ENCODE measurements around the gene ANXA6. TPM values are rescaled to one million over a fixed set of nuclear protein-coding genes. Genes with fewer than 3 reads are reported as not detected.
"Not testable (repeated sequence)": the region's sequence is repeated elsewhere in the genome, so short reads cannot be mapped to it uniquely, and the experiment has no call there.

Gene ANXA6
- total RNA-seq, 1 donor from 2014 or later, result 245 TPM

GRCh38 chr5:151181818-151182523 is 24.4 kb upstream of the ANXA6 start:
- H3K9me3 Mint-ChIP-seq (ENCODE audit: unreplicated experiment), result no peaks in the 10 kb centered on the region
- peaks cover 18% of the 10 kb centered on the region for H3K27me3 Mint-ChIP-seq (ENCODE audit: unreplicated experiment)
- H3K4me3 Mint-ChIP-seq (ENCODE audit: unreplicated experiment), result no peak overlapping the region
- no peak for TF ChIP-seq CTCF (IDR thresholded peaks at IDR 0.05)
- H3K36me3 Mint-ChIP-seq (ENCODE audit: unreplicated experiment), result no peaks in the 10 kb centered on the region
- no peak overlapping the region for H3K27ac Mint-ChIP-seq (ENCODE audit: unreplicated experiment)
- H3K4me1 Mint-ChIP-seq (ENCODE audit: unreplicated experiment), result no peaks in the 10 kb centered on the region
- no peak for DNase-seq (ENCODE audit: extremely low spot score, unreplicated experiment)

DNA sequence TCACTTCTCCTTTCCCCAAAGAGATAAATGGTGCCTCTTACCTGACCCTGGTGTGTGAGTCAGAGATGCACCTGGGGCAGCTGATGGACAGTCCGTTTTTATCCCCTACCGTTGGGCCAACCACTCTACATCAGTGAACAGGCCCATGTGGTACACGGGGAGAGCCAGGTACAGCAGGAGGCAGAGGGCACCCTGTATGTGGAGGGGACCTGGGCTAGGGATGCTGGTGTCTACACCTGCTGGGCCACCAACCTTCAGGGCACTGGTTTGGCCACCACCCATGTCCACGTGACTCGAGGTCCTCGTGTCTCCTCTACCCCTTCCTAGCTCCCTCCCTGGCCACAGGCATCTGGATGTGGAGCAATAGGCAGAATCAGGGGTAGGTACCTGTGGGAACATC is 22.7 kb upstream of the ANXA6 start:
- no peak for DNase-seq (ENCODE audit: extremely low spot score, unreplicated experiment)
- H3K4me3 Mint-ChIP-seq (ENCODE audit: unreplicated experiment), result no peak overlapping the region
- H3K27ac Mint-ChIP-seq (ENCODE audit: unreplicated experiment), result no peak overlapping the region
- no peaks in the 10 kb centered on the region for H3K9me3 Mint-ChIP-seq (ENCODE audit: unreplicated experiment)
- H3K27me3 Mint-ChIP-seq (ENCODE audit: unreplicated experiment), result peaks cover 14% of the 10 kb centered on the region
- H3K4me1 Mint-ChIP-seq (ENCODE audit: unreplicated experiment), result no peaks in the 10 kb centered on the region
- no peaks in the 10 kb centered on the region for H3K36me3 Mint-ChIP-seq (ENCODE audit: unreplicated experiment)
- TF ChIP-seq CTCF (IDR thresholded peaks at IDR 0.05), result no peak

DNA sequence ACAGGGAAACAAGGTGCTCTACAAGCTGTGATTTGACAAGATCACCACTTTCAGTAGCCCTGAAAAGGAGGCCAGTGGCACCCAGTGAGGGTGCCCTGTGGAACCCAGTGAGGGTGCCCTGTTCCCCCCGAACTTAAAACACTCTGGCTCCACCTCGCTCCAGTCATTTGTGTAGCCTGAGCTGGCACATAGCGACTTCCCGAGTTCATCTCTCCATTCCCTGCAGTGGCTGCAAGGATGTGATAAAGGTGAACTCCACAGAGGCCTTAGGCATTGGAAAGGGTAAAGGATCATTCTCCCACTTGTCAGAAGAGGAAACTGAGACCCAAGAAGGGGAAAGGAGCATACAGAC is 21.9 kb upstream of the ANXA6 start:
- peaks cover 14% of the 10 kb centered on the region for H3K27me3 Mint-ChIP-seq (ENCODE audit: unreplicated experiment)
- no peak for TF ChIP-seq CTCF (IDR thresholded peaks at IDR 0.05)
- H3K4me3 Mint-ChIP-seq (ENCODE audit: unreplicated experiment), result no peak overlapping the region
- no peak for DNase-seq (ENCODE audit: extremely low spot score, unreplicated experiment)
- H3K9me3 Mint-ChIP-seq (ENCODE audit: unreplicated experiment), result no peaks in the 10 kb centered on the region
- H3K4me1 Mint-ChIP-seq (ENCODE audit: unreplicated experiment), result no peaks in the 10 kb centered on the region
- H3K27ac Mint-ChIP-seq (ENCODE audit: unreplicated experiment), result no peak overlapping the region
- no peaks in the 10 kb centered on the region for H3K36me3 Mint-ChIP-seq (ENCODE audit: unreplicated experiment)

DNA sequence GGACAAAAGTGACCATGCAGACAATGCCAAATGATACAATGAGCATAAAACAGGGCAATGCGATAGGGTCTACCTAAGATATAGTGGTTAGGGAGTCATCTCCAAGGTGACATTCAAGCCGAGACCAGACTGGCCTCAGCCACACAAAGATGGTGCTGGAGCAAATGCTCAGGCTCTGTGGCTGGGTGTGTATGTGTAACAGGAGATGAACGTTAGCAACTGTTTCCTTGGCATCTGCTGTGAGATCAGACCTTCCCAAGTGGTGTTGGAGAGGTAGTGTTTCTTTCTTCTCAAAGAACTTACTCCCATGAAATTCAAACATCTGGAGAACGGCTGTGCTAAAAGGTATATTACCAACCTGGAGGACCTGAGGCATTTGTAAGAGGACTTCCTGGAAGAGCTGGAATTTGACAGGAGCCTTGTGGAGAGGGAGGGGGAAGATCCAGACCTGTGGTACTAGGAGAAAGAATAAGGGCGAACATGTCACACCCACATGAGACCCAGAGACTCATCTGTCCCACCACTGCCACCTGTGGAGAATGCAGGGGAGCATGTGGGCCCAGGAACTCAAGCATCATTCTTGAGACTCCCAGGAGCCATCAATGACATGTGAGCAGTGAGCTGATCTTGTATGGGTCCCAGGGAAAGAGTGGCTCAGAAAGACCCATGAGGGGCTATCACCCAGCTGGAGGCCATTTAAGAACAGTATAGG is 21.4 kb upstream of the ANXA6 start:
- no peak overlapping the region for H3K4me3 Mint-ChIP-seq (ENCODE audit: unreplicated experiment)
- no peaks in the 10 kb centered on the region for H3K4me1 Mint-ChIP-seq (ENCODE audit: unreplicated experiment)
- TF ChIP-seq CTCF (IDR thresholded peaks at IDR 0.05), result no peak
- H3K27ac Mint-ChIP-seq (ENCODE audit: unreplicated experiment), result no peak overlapping the region
- H3K27me3 Mint-ChIP-seq (ENCODE audit: unreplicated experiment), result peaks cover 14% of the 10 kb centered on the region
- no peaks in the 10 kb centered on the region for H3K36me3 Mint-ChIP-seq (ENCODE audit: unreplicated experiment)
- no peaks in the 10 kb centered on the region for H3K9me3 Mint-ChIP-seq (ENCODE audit: unreplicated experiment)
- no peak for DNase-seq (ENCODE audit: extremely low spot score, unreplicated experiment)

- Mint-ChIP-seq H3K36me3 (ENCODE audit: unreplicated experiment) (no peaks in the 10 kb centered on the region), H3K27ac (ENCODE audit: unreplicated experiment) (no peak overlapping the region), H3K9me3 (ENCODE audit: unreplicated experiment) (no peaks in the 10 kb centered on the region), H3K4me3 (ENCODE audit: unreplicated experiment) (no peak overlapping the region), H3K4me1 (ENCODE audit: unreplicated experiment) (no peaks in the 10 kb centered on the region), H3K27me3 (ENCODE audit: unreplicated experiment) (peaks cover 14% of the 10 kb centered on the region)
- DNase-seq (ENCODE audit: extremely low spot score, unreplicated experiment), result no peak
- TF ChIP-seq CTCF (IDR thresholded peaks at IDR 0.05), result no peak
Observed at GRCh38 chr5:151178372-151178771, 20.8 kb upstream of the ANXA6 start.

DNA sequence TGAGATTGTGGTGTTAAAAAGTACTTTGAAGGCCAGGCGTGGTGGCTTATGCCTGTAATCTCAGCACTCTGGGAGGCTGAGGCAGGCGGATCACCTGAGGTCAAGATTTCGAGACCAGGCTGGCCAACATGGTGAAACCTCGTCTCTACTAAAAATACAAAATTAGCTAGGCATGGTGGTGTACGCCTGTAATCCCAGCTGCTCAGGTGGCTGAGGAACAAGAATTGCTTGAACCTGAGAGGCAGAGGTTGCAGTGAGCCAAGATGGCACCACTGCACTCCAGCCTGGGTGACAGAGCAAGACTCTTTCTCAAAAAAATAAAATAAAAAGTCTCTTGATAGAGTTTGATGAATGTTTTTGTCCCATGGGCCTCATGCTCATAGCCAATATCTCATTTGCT is 18.7 kb upstream of the ANXA6 start:
- peaks cover 24% of the 10 kb centered on the region for H3K27me3 Mint-ChIP-seq (ENCODE audit: unreplicated experiment)
- DNase-seq (ENCODE audit: extremely low spot score, unreplicated experiment); H3K36me3 Mint-ChIP-seq (ENCODE audit: unreplicated experiment); H3K27ac Mint-ChIP-seq (ENCODE audit: unreplicated experiment); H3K4me1 Mint-ChIP-seq (ENCODE audit: unreplicated experiment); H3K4me3 Mint-ChIP-seq (ENCODE audit: unreplicated experiment); H3K9me3 Mint-ChIP-seq (ENCODE audit: unreplicated experiment): not testable (repeated sequence)

Data from osteocyte (in vitro differentiated cells).